ENCODE results near the gene MOAP1. TPM values are rescaled to one million over a fixed set of nuclear protein-coding genes. Genes with fewer than 3 reads are reported as not detected.

Gene MOAP1
- total RNA-seq, 1 experiment from 2014 or later = 32.4 TPM

- intact Hi-C loops (cut with micrococcal nuclease; ENCODE audit: unreplicated experiment) = no loop called here
- TF ChIP-seq EZH2 (IDR thresholded peaks at IDR 0.05; ENCODE audit: borderline replicate concordance, low read depth, low read length, poor library complexity, severe bottlenecking) = no peak
- TF ChIP-seq CTCF (conservative IDR thresholded peaks at IDR 0.05; ENCODE audit: low read depth, low read length) = no peak
- no peak for DNase-seq (ENCODE audit: low spot score)
- peaks cover 60% of the 10 kb centered on the region for H3K36me3 ChIP-seq (ENCODE audit: insufficient read depth, low read length, poor library complexity, severe bottlenecking)
- H3K9me3 ChIP-seq (ENCODE audit: low read depth, low read length, poor library complexity, severe bottlenecking) = no peaks in the 10 kb centered on the region
- no peak overlapping the region for H3K4me3 ChIP-seq (ENCODE audit: low read depth, low read length, poor library complexity, severe bottlenecking)
- no TSS peak for BruUV-seq (replicated peaks)
- ChIA-PET POLR2A (ENCODE audit: low non-redundant PET) (no interaction called here), CTCF (no interaction called here)
- no peaks in the 10 kb centered on the region for H3K27me3 ChIP-seq (replicated peaks; ENCODE audit: insufficient read depth, low read depth, low read length, poor library complexity)
- no peak overlapping the region for H3K27ac ChIP-seq (ENCODE audit: low read depth, low read length, poor library complexity, severe bottlenecking)
- no peaks in the 10 kb centered on the region for H3K4me1 ChIP-seq (ENCODE audit: insufficient read depth, low read length, poor library complexity, severe bottlenecking)
Measured at GRCh38 chr14:93223565-93223964, 38.9 kb upstream of the MOAP1 start.

DNA sequence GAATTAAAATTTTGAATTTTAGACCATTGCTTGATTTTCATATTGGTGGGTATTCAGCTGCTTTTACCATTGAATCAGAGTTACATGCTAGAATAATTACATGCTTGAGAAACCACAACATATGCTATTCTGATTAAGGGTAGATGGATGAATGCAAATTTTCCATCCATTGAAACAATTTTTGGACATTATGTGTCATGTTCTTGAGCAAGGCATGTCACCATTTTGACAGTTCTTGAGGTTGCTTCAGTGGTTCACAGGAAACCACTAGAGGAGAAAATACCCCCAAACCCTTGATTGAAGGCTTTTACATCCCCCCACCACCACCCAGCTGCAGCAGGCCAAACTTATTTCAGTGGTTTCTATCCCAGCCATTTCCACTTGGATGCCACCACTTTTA is 35.8 kb upstream of the MOAP1 start:
- no peak for DNase-seq (ENCODE audit: low spot score)
- peaks cover 61% of the 10 kb centered on the region for H3K36me3 ChIP-seq (ENCODE audit: insufficient read depth, low read length, poor library complexity, severe bottlenecking)
- BruUV-seq (replicated peaks) = no TSS peak
- H3K27ac ChIP-seq (ENCODE audit: low read depth, low read length, poor library complexity, severe bottlenecking) = no peak overlapping the region
- no peaks in the 10 kb centered on the region for H3K4me1 ChIP-seq (ENCODE audit: insufficient read depth, low read length, poor library complexity, severe bottlenecking)
- intact Hi-C loops (cut with micrococcal nuclease; ENCODE audit: unreplicated experiment) = no loop called here
- no peaks in the 10 kb centered on the region for H3K9me3 ChIP-seq (ENCODE audit: low read depth, low read length, poor library complexity, severe bottlenecking)
- POLR2A ChIA-PET (ENCODE audit: low non-redundant PET) = no interaction called here
- CTCF ChIA-PET = no interaction called here
- TF ChIP-seq EZH2 (IDR thresholded peaks at IDR 0.05; ENCODE audit: borderline replicate concordance, low read depth, low read length, poor library complexity, severe bottlenecking) = no peak
- no peak for TF ChIP-seq CTCF (conservative IDR thresholded peaks at IDR 0.05; ENCODE audit: low read depth, low read length)
- no peaks in the 10 kb centered on the region for H3K27me3 ChIP-seq (replicated peaks; ENCODE audit: insufficient read depth, low read depth, low read length, poor library complexity)
- H3K4me3 ChIP-seq (ENCODE audit: low read depth, low read length, poor library complexity, severe bottlenecking) = no peak overlapping the region

DNA sequence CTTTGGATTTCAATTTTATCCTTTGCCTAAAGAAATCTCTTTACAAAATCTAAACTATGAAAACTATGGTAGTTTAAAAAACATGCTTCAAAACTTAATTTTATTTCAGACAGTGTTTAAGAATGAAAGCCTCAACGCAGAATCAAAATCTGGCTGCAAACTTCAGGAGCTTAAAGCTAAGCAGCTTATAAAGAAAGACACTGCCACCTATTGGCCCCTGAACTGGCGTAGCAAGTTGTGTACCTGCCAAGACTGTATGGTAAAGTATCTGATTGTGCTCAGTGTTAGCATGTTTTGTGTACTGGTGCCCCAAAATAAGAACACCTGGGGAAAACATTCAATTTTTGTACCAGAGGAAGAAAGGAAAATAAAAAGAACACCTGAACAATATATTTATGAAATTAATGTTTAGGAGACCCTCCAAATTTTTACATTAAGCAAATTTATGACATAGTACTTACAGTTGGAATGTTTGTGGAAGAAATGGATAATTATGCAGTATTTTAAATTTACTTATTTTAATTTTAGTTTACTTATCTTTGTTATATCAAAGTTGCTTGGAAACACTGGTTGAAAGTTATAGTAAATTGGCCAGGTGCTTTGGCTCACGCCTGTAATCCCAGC is 34.5 kb upstream of the MOAP1 start:
- Histone ChIP-seq H3K4me1 (ENCODE audit: insufficient read depth, low read length, poor library complexity, severe bottlenecking) (no peaks in the 10 kb centered on the region), H3K27me3 (replicated peaks; ENCODE audit: insufficient read depth, low read depth, low read length, poor library complexity) (no peaks in the 10 kb centered on the region), H3K27ac (ENCODE audit: low read depth, low read length, poor library complexity, severe bottlenecking) (no peak overlapping the region), H3K9me3 (ENCODE audit: low read depth, low read length, poor library complexity, severe bottlenecking) (no peaks in the 10 kb centered on the region), H3K36me3 (ENCODE audit: insufficient read depth, low read length, poor library complexity, severe bottlenecking) (peaks cover 72% of the 10 kb centered on the region), H3K4me3 (ENCODE audit: low read depth, low read length, poor library complexity, severe bottlenecking) (no peak overlapping the region)
- BruUV-seq (replicated peaks) = no TSS peak
- DNase-seq (ENCODE audit: low spot score) = peak; percentile 70
- POLR2A ChIA-PET (ENCODE audit: low non-redundant PET) = no interaction called here
- TF ChIP-seq CTCF (conservative IDR thresholded peaks at IDR 0.05; ENCODE audit: low read depth, low read length) (peak; percentile 73), EZH2 (IDR thresholded peaks at IDR 0.05; ENCODE audit: borderline replicate concordance, low read depth, low read length, poor library complexity, severe bottlenecking) (no peak)
- CTCF ChIA-PET = interaction anchor here (0.5 to 1.0 kb wide), 9 partner anchors 12 to 750 kb away, joined by 3 to 16 read pairs (median 5); partner anchors contain the start of genes GON7 and UBR7
- intact Hi-C loops (cut with micrococcal nuclease; ENCODE audit: unreplicated experiment) = no loop called here
